GM19351 (cell line): ENCODE measurements around the gene ANKRD23.
A peak's percentile ranks its signal among the peaks of the same experiment; 100 is the strongest.
"Not testable (repeated sequence)": the region's sequence is repeated elsewhere in the genome, so short reads cannot be mapped to it uniquely, and the experiment has no call there.

Experiments used
- ATAC-seq: cut with Tn5 transposase; IDR thresholded peaks from one replicate; pipeline ENCODE4 v1.9.1; 2021; ENCODE audit warnings: mild to moderate bottlenecking, moderate library complexity; ENCODE audit not compliant: unreplicated experiment

Gene ANKRD23

DNA sequence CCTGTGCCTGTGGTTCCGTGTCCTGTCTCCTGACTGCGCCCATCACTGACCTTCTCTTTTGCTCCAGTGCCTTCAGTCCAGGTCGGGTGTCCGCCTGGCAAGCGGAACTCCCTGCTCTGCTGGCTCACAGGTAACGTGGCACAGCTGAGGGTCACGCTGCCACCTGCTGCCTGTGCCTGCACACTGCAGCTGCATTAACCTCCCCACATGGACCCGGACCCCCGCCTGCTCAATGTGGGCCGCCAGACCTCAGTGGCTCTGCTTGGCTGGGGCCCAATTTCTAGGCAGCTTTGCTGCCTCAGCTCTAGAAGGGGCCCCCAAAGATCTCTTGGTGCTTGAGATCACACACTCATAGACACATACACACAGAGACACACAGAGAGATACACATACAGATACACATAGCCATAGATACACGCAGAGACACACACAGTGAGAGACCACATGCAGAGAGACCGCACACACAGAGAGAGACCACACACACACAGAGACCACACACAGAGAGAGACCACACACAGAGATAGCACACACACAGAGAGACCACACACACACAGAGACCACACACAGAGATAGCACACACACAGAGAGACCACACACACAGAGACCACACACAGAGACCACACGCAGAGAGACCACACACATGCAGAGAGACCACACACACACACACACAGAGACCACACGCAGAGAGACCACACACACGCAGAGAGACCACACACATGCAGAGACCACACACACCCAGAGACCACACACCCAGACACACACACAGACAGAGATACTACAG is 42.6 kb downstream of the ANKRD23 start:
- peak; percentile 89 for ATAC-seq

DNA sequence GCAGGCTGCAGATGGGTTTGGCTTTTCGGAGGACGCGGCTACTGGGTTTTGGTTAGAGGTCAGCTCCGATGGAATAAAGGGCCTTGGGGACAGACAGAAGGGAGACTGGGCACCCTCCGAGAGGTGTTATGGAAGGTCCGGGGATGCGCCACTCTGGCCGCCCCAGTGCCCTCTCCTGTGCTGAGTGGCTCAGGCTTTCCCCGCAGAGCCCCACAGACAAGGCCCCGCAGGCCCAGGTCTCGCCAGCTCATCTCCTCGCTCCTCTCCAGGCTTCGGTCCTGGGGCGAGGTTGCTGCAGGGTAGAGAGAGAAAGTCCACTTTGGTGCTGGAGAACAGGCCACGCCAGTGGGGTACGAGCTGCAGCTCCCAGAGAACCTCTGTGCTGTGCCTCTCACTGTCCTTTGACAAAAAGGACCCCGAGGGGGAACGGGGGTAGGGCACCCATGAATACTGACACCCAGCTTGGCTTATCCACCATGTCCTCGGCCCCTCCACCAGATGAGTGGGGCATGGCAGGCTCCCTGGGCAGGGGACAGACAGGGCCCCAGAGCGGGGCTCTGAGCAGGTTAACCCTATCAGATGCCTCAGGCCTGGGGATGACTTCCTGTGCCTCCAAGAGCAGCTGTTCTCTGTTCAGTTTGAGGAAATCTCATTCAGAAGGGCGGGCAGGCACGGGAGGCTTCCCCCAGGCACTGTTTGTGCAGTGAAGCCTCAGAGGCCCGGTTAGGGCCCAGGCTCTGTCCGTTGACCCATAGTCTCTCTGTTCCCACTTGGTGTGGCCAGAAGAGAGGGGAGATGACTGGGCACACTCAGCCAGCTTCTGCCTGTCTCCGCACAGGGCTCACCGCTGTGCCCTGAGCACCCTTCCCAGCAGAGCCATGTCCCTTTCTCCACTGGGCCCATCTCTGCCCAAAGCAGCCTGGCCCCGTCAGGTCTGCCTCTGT is 43.5 kb downstream of the ANKRD23 start:
- ATAC-seq = peak; percentile 5

DNA sequence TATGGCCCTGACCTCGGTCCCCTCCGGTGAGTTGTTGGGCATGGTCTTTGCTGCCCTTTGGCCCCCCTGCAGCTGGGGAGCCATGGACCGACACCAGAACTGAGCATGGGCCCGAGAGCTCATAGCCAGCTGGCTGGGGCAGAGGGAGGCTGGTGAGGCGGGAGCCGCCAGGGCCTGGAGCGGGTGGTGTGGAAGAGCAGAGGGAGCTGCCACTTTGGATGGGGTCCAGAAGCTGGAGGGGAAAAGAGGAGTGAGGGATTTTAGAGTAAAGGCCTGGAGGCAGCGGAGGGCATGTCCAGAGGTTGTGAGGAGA is 44.2 kb downstream of the ANKRD23 start:
- no peak for ATAC-seq

DNA sequence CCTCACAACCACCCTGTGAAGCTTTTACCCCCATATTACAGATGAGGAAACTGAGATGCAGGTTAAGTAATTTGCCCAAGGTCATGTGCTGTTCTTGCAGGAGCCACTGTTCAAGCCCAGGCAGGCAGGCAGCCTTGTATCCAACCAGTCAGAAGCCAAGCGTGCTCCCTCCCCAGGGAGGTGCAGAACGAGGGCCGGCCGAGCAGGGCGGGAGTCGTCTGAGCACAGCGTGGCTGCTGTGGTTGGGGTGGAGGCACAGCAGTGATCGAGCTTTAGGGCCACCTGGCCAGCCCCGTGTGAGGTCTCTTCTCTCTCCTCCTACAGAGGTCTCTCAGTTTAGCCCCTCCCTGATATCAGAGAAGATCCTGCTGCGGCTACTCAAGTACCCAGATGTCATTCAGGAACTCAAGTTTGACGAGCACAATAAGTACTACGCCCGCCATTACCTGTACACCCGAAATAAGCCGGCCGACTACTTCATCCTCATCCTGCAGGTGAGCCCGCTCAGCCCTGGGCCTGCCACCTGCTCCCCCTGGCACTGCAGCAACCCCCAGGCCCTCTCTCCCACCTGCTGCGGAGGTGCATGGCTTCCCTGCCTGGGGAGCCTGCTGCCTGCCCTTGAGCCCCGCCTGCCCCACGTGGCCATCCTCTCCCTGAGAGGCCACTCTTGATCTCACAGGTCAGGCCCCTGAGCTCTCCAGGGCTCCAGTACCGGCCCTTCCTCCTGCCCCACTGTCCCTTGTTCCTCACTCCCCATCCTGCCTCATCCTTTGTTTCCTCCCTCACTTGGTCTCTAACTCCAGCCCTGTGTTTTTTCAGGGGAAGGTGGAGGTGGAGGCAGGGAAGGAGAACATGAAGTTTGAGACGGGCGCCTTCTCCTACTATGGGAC is 44.8 kb downstream of the ANKRD23 start:
- no peak for ATAC-seq

DNA sequence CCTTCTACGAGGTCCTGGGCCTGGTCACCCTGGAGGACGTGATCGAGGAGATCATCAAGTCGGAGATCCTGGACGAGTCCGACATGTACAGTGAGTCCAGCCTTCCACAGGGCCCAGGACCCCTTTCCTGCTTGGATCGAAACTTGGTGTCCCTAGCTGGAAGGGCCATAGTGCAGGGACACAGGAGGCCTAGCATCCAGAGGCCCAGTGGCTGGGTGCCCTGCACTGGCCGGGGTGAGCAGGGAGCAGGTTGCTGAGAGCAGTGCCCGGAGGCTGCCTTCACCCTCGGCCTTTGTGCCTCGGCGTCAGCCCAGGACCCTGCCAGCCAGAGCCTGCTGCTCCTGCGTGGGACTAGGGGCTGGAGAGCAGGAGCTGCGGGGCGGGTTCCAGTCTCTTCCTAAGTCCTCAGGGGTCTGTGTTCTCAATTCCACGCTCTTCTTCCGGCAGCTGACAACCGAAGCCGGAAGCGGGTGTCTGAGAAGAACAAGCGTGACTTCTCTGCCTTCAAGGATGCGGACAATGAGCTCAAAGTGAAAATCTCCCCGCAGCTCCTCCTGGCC is 46.7 kb downstream of the ANKRD23 start:
- ATAC-seq = no peak

DNA sequence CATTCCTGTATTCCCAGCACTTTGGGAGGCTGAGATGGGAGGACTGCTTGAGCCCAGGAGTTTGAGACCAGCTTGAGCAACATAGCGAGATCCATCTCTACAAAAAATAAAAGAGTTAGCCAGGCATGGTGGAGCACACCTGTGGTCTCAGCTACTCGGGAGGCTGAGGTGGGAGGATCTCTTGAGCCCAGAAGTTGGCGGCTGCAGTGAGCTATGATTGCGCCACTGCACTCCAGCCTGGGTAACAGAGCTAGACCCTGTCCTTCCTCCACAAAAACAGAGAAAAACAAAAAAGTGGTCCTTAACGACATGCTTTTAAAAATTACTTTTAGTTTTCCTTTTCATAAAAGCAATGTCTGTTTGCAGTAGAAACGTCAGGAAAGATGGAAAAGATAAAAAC is 47.3 kb downstream of the ANKRD23 start:
- ATAC-seq = not testable (repeated sequence)

DNA sequence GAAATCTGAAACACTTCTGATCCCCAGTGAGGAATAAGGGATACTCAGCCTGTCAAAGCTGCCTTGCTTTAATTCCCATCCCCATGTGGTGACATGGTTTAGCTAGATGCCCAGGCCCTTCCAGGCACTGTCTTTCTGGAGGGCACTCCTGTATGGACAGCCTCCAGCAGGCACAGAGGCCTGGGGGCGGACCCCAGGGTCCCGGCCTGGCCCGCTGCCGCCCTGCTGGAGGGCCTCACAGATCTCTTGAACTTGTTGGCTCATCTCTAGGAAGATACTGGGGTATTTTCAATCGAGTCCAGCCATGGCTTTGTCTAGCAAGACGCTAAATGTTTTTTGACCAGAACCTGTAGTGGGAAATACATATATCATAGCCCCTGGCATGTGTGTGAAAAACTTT is 48.7 kb downstream of the ANKRD23 start:
- no peak for ATAC-seq

DNA sequence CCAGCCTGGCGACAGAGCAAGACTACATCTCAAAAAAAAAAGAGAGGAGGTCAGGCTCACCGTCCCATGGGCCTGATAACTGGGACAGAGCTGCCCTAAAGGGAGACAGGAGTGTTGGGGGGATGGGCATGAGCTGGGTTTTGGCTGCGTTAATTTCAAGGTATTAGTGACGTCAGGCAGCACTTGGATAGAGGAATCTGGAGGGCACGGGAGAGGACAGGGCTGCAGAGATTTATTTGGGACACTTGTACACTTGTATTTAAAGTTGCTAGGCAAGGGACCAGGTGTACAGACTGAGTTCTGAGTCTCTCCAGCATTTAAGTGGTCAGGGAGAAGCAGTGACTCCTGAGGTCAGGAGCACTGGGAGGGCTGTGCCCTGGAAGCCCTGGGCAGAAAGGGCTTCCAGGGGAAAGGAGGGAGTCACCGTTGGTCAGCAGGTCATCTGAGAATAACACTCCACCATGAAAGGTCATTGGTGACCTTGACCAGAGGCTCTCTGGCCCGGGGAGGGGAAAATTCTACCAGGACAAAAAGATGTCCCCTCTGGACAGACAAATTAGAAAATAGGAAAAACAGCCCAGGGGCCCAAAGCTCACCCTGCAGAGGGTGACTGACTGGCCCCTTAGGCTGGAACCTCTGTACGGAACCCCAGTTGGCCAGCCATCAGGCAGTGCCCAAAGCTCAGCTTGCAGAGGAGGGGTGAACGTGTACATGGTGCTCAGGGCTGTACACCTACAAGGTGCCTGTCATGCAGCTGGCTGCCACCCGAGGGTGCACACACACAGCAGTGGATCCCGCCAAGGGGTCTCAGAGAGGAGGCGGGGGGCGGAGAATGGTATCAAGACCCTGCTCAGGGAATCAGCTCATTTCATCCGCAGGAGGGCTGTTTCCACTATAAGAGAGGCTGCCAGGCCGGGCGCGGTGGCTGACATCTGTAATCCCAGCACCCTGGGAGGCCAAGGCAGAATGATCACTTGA is 50.8 kb downstream of the ANKRD23 start:
- ATAC-seq = no peak

DNA sequence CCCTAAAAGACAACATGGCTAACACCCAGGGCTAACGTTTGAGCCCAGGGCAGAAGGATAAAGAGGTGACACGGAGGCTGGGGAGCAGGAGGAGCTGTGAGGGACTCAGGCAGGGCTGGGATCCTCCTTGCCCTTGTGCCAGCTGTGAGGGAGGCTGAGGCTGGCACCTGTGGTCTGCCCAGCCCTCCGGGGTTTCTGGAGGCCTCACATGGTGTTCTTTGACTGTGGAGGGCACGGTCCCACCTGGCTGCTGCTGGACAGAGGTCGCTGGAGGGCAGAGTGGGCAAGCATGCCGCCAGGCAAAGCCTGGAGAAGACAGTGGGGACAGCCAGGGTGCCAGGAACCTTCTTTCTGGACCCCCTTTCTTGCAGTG is 54.6 kb downstream of the ANKRD23 start:
- no peak for ATAC-seq

DNA sequence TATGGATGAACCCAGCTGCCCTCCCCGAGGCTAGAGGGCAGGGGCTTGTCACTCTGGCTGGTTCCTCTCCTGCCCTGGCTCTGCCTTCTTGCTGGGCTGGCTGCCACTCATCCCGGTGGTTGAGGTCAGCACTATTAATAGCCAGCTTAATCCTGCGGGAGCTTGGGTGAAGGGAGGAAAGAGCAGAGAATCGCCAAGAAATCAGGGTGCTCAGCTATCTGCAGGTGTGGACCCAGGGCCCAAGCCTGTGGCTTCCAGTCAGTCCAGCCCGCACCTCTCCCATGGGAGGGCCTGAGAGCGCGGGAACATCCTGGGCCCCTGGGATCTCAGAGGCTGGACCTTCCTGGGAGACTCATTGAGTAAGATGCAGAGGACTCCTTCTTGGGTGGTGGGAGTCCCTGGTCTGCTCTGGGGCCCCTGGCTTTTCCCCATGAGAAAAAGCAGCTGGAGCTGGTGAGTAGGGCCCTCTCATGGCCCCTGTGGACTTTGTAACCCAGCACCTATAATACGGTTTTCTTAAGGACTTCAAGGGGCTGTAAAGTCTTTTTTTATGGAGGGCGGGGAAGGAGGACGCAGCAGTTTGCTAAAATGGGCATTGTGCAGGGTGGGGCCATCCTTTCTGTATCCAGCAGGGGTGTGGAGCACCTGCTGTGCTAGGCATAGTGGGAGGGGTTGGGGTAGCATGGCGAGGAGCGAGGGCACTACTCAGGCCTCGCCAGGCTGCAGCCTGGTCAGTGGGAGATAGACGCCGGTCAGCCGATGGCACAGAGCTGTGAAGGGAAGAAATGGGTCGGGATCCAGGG is 55.2 kb downstream of the ANKRD23 start:
- no peak for ATAC-seq
